ENCODE data around the gene KCNK15.
"Not testable (repeated sequence)": the region's sequence is repeated elsewhere in the genome, so short reads cannot be mapped to it uniquely, and the experiment has no call there.

The KCNK15 gene

DNA sequence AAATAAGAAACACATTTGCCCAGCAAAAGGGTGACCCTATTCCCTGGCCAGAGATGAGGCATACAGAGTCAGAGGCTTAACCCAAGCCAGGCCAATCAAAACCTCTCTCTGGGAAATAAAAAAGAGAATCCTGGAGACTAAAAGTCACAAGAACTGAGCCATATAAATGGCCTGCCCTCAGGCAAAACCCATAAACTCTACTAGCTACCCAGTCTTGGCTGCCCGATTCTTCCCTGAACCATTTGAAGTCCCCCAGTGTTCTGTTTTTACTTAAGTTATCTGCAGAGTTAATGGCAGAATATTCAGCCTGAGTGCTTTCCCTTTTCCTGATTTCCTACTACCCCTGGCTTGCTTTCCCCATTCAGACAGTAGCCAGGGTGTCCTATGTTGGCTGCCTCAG lies 13.9 kb downstream of the KCNK15 start:
- DNase-seq (ENCODE audit: low read depth), result no peak

DNA sequence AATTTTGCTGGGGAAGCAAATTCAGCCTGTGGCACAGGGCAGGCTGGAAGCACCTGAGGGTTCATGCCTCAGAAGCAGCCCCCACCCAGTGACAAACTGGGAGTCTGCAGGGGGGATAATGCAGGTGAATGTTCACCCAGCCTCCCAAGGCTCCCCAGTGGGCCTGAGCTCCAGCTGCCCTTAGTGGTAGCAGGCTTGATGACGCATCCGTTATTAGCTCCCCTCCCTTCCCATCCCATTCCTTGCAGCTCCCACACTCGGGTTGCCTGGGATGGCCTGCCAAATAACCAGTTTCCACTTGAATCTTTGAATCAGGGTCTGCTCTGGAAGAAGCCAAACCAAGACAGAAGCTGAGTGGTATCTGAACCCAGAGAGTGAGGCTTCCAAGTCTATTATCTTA lies 15.8 kb downstream of the KCNK15 start:
- no peak for DNase-seq (ENCODE audit: low read depth)

DNA sequence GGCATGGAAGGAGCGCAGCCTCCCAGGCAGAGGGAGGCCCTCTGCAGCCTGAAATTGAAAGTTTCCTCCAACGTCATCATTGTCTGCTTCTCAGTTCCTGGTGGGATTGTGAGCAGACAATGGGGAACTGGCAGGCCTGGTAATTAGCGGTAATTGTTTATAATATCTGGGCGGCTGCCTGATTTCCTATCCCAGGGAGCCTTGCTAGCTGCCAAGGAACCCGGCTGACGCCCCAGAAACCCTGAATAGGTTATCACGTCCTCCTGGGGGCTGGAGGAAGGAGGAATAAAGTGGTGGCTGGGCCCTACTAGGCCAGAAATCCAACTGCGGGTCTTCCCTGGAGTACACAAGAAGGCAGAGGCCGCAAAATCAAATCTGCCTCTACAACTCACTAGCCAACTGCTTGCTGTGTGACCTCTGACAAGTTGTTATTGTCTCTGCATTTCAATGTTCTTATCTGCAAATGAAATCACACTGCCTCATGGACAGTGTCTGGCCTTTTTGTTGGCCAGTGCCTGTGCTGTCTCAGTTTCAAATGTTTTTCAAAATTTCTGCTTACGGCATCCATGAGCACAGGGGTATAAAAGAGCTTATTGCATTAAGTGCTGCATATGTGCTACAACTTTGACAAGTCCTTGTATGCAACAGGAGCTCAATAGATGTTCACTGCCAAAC lies 16.9 kb downstream of the KCNK15 start:
- DNase-seq (ENCODE audit: low read depth), result no peak

DNA sequence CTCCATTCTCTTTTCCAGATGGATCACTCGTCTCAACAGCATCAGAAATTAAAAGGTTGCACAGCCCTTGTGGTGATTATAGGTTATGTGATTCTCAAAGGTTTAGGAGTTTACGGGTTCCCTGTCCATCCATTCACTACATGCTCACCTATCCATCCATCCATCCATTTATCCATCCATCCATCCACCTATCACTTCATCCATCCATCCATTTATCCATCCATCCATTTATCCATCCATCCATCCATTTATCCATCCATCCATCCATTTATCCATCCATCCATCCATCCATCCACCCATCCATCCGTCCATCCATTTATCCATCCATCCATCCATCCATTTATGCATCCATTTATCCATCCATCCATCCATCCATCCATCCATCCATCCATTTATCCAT lies 18.1 kb downstream of the KCNK15 start:
- DNase-seq (ENCODE audit: low read depth), result not testable (repeated sequence)

GRCh38 chr20:44765091-44765490 lies 19.4 kb downstream of the KCNK15 start:
- DNase-seq (ENCODE audit: low read depth), result no peak

DNA sequence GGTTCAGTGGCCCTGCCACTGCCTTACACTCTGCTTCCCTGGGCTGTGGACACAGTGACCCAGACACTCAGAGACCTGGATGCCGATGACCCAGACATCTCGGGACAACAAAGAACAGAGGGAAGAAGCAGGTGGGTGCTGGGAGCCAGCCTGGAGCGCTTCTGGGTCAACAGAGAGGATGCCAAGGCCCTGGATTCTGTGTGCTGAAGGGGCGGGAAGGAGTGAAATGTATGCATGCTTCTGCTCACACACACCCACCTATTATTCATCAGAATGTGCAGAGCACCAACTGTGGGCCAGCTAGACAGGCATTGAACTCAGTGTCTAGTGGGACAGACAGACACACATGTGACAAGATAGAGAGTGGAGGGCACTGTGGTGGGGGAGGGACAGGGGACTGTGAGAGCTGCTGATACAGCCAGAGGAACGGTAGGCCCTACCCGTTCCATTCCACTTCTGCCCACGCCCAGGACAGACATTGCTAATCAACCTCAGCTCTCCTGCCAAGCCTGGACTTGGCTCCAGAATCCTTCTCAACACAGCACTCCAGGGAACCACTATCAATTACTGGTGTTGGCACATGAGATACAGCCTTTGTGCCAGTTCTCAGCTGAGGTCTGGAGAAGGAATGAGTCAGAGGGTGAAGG lies 20.2 kb downstream of the KCNK15 start:
- no peak for DNase-seq (ENCODE audit: low read depth)

- DNase-seq (ENCODE audit: low read depth), result no peak
Observed at GRCh38 chr20:44768256-44768655, 22.6 kb downstream of the KCNK15 start.

- no peak for DNase-seq (ENCODE audit: low read depth)
Observed at GRCh38 chr20:44768854-44769480, 23.3 kb downstream of the KCNK15 start.

GRCh38 chr20:44769481-44769863 lies 23.8 kb downstream of the KCNK15 start:
- no peak for DNase-seq (ENCODE audit: low read depth)

- no peak for DNase-seq (ENCODE audit: low read depth)
Observed at GRCh38 chr20:44770484-44771171, 25.0 kb downstream of the KCNK15 start.

GRCh38 chr20:44771172-44771535 lies 25.5 kb downstream of the KCNK15 start:
- no peak for DNase-seq (ENCODE audit: low read depth)

DNA sequence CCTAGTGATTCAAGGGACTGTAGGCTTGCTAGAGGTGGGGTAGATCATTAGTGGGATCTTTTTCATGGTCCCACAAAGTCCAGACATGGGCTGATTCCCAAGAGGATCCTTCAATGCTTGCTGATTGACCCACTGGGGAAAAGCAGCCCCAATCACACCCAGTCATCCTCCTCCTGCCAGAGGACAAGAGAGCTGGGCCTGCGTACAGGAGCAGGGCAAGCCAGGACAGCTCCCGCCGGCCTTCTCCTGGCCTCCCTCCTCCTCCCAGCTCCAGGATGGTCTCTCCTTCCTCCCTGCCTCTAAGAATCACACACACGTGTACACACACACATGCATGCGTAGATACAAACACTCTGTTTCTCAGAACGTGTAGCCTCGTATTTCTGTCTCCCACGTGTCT lies 27.0 kb downstream of the KCNK15 start:
- DNase-seq (ENCODE audit: low read depth), result no peak

DNA sequence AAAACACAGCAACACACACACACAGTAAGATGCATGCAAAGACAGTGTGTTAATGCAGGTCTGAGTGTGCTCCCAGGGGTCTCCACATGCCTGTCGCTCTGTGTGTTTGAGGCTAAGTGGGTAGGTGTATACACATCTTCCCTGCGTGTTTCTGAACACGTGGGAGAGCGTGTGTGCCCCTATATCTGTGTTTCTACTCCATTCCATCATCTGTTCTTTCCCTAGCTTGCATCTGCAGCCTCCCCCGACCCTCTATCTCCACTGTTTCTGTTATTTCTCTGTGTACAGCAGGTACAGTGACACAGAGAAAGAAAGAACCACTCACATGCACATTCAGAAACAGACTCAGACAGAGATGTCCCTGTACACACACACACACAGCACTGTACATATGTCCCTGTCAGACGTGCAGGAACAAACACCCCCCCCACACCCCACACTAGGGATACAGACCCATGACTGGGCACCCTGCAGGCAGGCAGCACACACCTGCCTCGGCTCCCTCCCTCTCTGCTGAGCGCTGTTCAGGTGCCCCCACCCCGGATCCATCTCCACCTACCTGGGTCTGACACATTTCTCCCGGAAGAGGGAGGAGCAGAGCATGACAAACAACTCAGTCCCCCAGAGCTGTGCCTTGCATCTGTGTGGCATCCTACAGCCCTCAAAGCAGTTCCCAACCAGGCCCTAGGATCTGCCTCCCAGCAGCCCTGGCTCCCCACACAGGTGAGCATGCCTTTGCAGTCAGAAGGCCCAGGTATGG lies 27.6 kb downstream of the KCNK15 start:
- no peak for DNase-seq (ENCODE audit: low read depth)

DNA sequence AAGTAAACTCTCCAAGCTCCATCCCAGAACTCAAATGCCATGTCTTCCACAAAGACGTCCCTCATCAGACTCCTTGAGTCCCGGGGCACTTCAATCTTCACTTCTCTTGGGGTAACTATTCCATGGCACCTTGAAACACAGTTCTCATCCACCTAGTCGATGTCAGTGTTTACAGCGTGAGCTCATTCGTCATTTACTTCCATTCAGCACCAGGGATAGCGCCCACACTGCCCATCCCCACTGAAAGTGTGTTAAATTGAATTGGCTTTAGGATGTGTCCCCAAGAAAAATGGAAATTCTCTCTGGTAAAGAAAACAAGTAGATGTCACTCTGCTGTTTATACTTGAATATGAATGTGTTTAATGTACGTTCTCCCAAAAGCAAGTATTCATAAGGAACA lies 31.3 kb downstream of the KCNK15 start:
- DNase-seq (ENCODE audit: low read depth), result no peak

GRCh38 chr20:44780226-44780625 lies 34.6 kb downstream of the KCNK15 start:
- no peak for DNase-seq (ENCODE audit: low read depth)

DNA sequence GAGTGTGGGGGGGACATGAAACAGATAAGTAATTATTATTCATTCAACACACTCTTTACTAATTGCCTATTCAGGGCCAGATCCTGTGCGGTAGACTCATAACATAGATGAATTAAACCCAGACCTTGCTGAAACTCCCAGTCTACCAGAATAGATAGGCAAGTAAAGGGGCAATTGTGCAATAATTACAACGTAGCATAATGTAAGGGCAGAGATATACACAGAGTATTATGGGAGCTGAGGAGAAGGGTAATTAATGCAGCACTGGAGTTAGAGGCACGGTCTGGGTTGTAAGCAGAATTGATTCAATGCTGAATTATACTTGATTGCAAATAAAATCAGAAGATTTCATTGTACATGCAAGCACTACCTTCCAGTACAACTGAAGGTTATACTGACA lies 35.5 kb downstream of the KCNK15 start:
- no peak for DNase-seq (ENCODE audit: low read depth)

GRCh38 chr20:44781791-44782190 lies 36.1 kb downstream of the KCNK15 start:
- DNase-seq (ENCODE audit: low read depth), result no peak

DNA sequence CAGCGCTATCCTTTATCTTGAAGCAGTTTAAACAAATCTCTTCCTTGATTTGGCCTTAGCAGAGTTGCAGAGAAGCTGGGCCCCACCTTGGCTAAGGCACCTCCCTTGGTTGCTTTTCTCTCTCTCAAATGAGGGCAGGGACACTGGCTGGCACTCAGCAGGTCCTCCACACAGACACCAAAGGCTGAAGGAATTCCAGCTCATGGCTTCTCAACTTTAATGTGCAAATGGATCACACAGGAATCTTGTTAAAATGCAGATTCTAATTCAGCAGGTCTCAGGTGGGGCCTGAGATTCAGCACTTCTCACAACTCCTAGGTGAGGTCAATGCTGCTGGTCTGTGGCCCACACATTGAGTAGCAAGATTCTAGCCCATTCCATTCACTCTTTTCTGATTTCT lies 39.0 kb downstream of the KCNK15 start:
- no peak for DNase-seq (ENCODE audit: low read depth)

- DNase-seq (ENCODE audit: low read depth), result no peak
Observed at GRCh38 chr20:44785768-44786167, 40.1 kb downstream of the KCNK15 start.

GRCh38 chr20:44787299-44787698 lies 41.6 kb downstream of the KCNK15 start:
- DNase-seq (ENCODE audit: low read depth), result no peak

GRCh38 chr20:44788706-44789456 lies 43.2 kb downstream of the KCNK15 start:
- DNase-seq (ENCODE audit: low read depth), result no peak

Measured in T-helper 22 cell (primary cell).